SK-N-SH treated with all-trans-retinoic acid at 6 μM for 48 hours (cell line): Measurements from ENCODE around the gene RAB31.

ENCODE experiments used
- RARB ChIP-seq: fragments of 250-450 bp; sonication (Bioruptor Pico); IDR thresholded peaks from 2 replicates; pipeline ENCODE4 v1.8.0; 2021; ENCODE audit warnings: mild to moderate bottlenecking, moderate library complexity
- TOX ChIP-seq: fragments of 250-450 bp; sonication (Bioruptor Pico); IDR thresholded peaks from 2 replicates; pipeline ENCODE4 v1.8.0; 2021; ENCODE audit warnings: mild to moderate bottlenecking, moderate library complexity, borderline replicate concordance
- ZC3H10 ChIP-seq: fragments of 250-450 bp; sonication (Bioruptor Pico); IDR thresholded peaks from 2 replicates; pipeline ENCODE4 v1.5.1; 2021; ENCODE audit warnings: mild to moderate bottlenecking, moderate library complexity
- ZFP3 ChIP-seq: fragments of 250-450 bp; sonication (Bioruptor Pico); IDR thresholded peaks from 2 replicates; pipeline ENCODE4 v1.5.0; 2020; ENCODE audit warnings: mild to moderate bottlenecking, moderate library complexity
- ZNF8 ChIP-seq: fragments of 450-650 bp; formaldehyde crosslinking; IDR thresholded peaks from 2 replicates; pipeline ENCODE4 v1.5.0; 2020; ENCODE audit warnings: mild to moderate bottlenecking, moderate library complexity

DNA sequence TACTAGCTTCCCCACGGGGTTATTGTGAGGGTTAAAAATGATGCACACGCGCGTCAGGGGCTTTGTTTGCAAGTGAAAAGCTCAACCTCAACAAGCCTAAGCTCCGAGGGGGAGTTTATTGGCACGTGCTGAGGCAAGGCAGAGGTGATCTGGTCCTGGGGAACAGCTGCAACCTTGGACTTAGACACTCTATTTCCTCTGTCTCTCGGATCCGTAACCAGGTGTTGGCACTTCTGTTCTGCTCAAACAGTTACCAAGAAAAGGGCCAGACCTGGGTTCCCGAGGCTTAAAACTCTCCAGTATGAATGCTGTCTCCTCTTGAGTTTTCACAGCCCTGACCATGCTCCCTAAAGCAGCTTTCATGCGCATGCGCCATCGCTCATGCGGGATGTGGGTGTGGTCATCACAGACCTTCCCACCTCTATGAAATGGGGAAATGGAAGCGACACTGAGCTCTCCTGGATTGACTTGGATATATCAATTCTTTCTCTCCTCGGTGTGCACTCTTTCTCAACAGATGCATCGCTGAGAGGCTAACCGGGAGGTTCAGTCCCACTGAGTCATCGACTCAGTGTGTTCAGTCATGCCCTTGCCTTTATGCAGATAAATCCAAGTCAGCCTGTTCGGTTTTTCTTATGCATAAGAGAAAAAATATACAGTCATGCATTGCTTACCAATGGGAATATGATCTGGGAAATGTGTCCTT, 19.9 kb upstream of the RAB31 start:
- TF ChIP-seq RARB (CRISPR knock-in tag), result no peak
- TF ChIP-seq ZFP3 (CRISPR knock-in tag), result no peak
- TF ChIP-seq ZNF8 (CRISPR knock-in tag), result no peak
- TF ChIP-seq ZC3H10 (CRISPR knock-in tag), result no peak
- TF ChIP-seq TOX (CRISPR knock-in tag), result no peak
